ENCODE results near the gene PER2. TPM values are rescaled to one million over a fixed set of nuclear protein-coding genes. Genes with fewer than 3 reads are reported as not detected.

PER2 gene
- total and polyA plus RNA-seq, 12 donors, result 1.3 to 11.4 (median 4.8) TPM

- H3K9me3 ChIP-seq (replicated peaks in 1 of 3), result no peaks in the 10 kb centered on the region
- 96 to 100% (median 97%) methylated on average over 2 to 12 of the region's 12 CpGs for WGBS, 4 donors
- no peak overlapping the region for H3K4me3 ChIP-seq
- TF ChIP-seq POLR2A (IDR thresholded peaks at IDR 0.05), result no peak
- no peak for TF ChIP-seq CTCF (IDR thresholded peaks at IDR 0.05)
- DNase-seq, result no peak
- no peak overlapping the region for H3K27ac ChIP-seq
- H3K27me3 ChIP-seq, result no peaks in the 10 kb centered on the region
- H3K4me1 ChIP-seq (replicated peaks in 1 of 2), result peaks cover 6 to 7% of the 10 kb centered on the region in 2 donors
- peaks cover 0 to 31% of the 10 kb centered on the region in 2 donors for H3K36me3 ChIP-seq (replicated peaks in 1 of 2)
- intact Hi-C loops (cut with DNase I), result loop anchor here in 1 of 2 donors (10.0 kb wide), 1 partner anchor 397 kb away; the partner anchor contains the start of gene RAMP1
These were observed 37.1 kb downstream of the PER2 start for GRCh38 chr2:238251331-238251730.

- no peak for DNase-seq
- no peak overlapping the region for H3K4me3 ChIP-seq
- WGBS, 4 donors, result 79 to 100% (median 95%) methylated on average over 5 to 7 of the region's 7 CpGs
- H3K27me3 ChIP-seq, result no peaks in the 10 kb centered on the region
- intact Hi-C loops (cut with DNase I), result loop anchor here in 1 of 2 donors (10.0 kb wide), 1 partner anchor 396 kb away; the partner anchor contains the start of gene RAMP1
- peaks cover 6 to 7% of the 10 kb centered on the region in 2 donors for H3K4me1 ChIP-seq (replicated peaks in 1 of 2)
- H3K36me3 ChIP-seq (replicated peaks in 1 of 2), result peaks cover 0 to 29% of the 10 kb centered on the region in 2 donors
- no peak overlapping the region for H3K27ac ChIP-seq
- H3K9me3 ChIP-seq (replicated peaks in 1 of 3), result no peaks in the 10 kb centered on the region
- TF ChIP-seq POLR2A (IDR thresholded peaks at IDR 0.05), result no peak
- no peak for TF ChIP-seq CTCF (IDR thresholded peaks at IDR 0.05)
These were observed 37.5 kb downstream of the PER2 start for GRCh38 chr2:238250896-238251295.

GRCh38 chr2:238247841-238248453, 40.5 kb downstream of the PER2 start:
- Histone ChIP-seq H3K9me3 (replicated peaks in 1 of 3) (no peaks in the 10 kb centered on the region), H3K27ac (peak overlapping the region in 3 of 5 donors; percentile 49 to 61 (median 59)), H3K4me3 (no peak overlapping the region), H3K4me1 (replicated peaks in 1 of 2) (peaks cover 10 to 13% of the 10 kb centered on the region in 2 donors), H3K36me3 (replicated peaks in 1 of 2) (peaks cover 0 to 16% of the 10 kb centered on the region in 2 donors), H3K27me3 (no peaks in the 10 kb centered on the region)
- 38 to 53% (median 44%) methylated on average over 10 of the region's 10 CpGs for WGBS, 4 donors
- intact Hi-C loops (cut with DNase I), result no loop called here
- TF ChIP-seq POLR2A (IDR thresholded peaks at IDR 0.05), result no peak
- no peak for TF ChIP-seq CTCF (IDR thresholded peaks at IDR 0.05)
- DNase-seq, result peak in 4 of 7 donors; percentile 34 to 61 (median 52)

- peaks cover 0 to 8% of the 10 kb centered on the region in 2 donors for H3K36me3 ChIP-seq (replicated peaks in 1 of 2)
These were observed 41.2 kb downstream of the PER2 start for GRCh38 chr2:238247002-238247822.

More at GRCh38 chr2:238247002-238247822, 41.2 kb downstream of the PER2 start:
- H3K9me3 ChIP-seq (replicated peaks in 1 of 3), result no peaks in the 10 kb centered on the region
- 78 to 96% (median 88%) methylated on average over 8 to 13 of the region's 13 CpGs for WGBS, 4 donors
- H3K4me1 ChIP-seq (replicated peaks in 1 of 2), result peaks cover 18 to 20% of the 10 kb centered on the region in 2 donors
- H3K27ac ChIP-seq, result peak overlapping the region in 2 of 5 donors; percentile 59 to 61
- no peak overlapping the region for H3K4me3 ChIP-seq
- intact Hi-C loops (cut with DNase I), result no loop called here
- H3K27me3 ChIP-seq, result no peaks in the 10 kb centered on the region
- no peak for TF ChIP-seq POLR2A (IDR thresholded peaks at IDR 0.05)
- no peak for DNase-seq
